Osteoblast (primary cell): ENCODE measurements around the gene GPN1. TPM values are rescaled to one million over a fixed set of nuclear protein-coding genes. Genes with fewer than 3 reads are reported as not detected.

Experiments used
- DNase-seq: peaks from one replicate; pipeline ENCODE4 v3.0.0; 2011; ENCODE audit warnings: low spot score, mixed read lengths; ENCODE audit not compliant: insufficient read length; ENCODE audit errors: missing footprints
- H2AFZ ChIP-seq: 2 replicates; pipeline ENCODE4 v1.6.0; 2011; ENCODE audit warnings: mild to moderate bottlenecking, low read length
- H3K27ac ChIP-seq: 2 replicates; pipeline ENCODE4 v1.5.1; 2011; ENCODE audit warnings: mild to moderate bottlenecking, low read depth, low read length, moderate library complexity
- H3K27me3 ChIP-seq: 2 replicates; pipeline ENCODE4 v1.6.0; 2012; ENCODE audit warnings: mild to moderate bottlenecking, control low read depth, inconsistent platforms, low read length, moderate library complexity; ENCODE audit not compliant: insufficient read depth
- H3K36me3 ChIP-seq: 2 replicates; pipeline ENCODE4 v1.5.1; 2011; ENCODE audit warnings: mild to moderate bottlenecking, low read length, control low read depth, moderate library complexity; ENCODE audit not compliant: insufficient read depth
- H3K4me1 ChIP-seq: 2 replicates; pipeline ENCODE4 v1.5.1; 2011; ENCODE audit warnings: mild to moderate bottlenecking, low read length, control low read depth, moderate library complexity; ENCODE audit not compliant: insufficient read depth
- H3K4me2 ChIP-seq: 2 replicates; pipeline ENCODE4 v1.6.0; 2011; ENCODE audit warnings: mild to moderate bottlenecking, low read length; ENCODE audit not compliant: insufficient read depth
- H3K4me3 ChIP-seq: fragments of 200-600 bp; sonication (generic); 3 replicates; pipeline ENCODE4 v1.5.1; 2012; ENCODE audit warnings: mild to moderate bottlenecking, low read length, inconsistent platforms; ENCODE audit not compliant: insufficient read depth
- H3K79me2 ChIP-seq: 2 replicates; pipeline ENCODE4 v1.6.0; 2012; ENCODE audit warnings: mild to moderate bottlenecking, low read length, control low read depth, inconsistent platforms; ENCODE audit not compliant: insufficient read depth
- H3K9me3 ChIP-seq: 2 replicates; pipeline ENCODE4 v1.5.1; 2011; ENCODE audit warnings: low read depth, low read length, control low read depth
- H4K20me1 ChIP-seq: 2 replicates; pipeline ENCODE4 v1.6.0; 2012; ENCODE audit warnings: mild to moderate bottlenecking, low read length, control low read depth; ENCODE audit not compliant: insufficient read depth
- CTCF ChIP-seq: IDR thresholded peaks from 2 replicates; pipeline ENCODE4 v1.5.1; 2011; ENCODE audit warnings: mild to moderate bottlenecking, low read depth, low read length, moderate library complexity; ENCODE audit errors: extremely low read depth
- total RNA-seq: library from RNA; depleted of rRNA; stranded (reverse); fragments of >200 nt; gene quantifications from 2 replicates; pipeline ENCODE4 v1.2.3, GENCODE V29; 2012

Gene GPN1
- total RNA-seq, 1 donor = 27.5 TPM

DNA sequence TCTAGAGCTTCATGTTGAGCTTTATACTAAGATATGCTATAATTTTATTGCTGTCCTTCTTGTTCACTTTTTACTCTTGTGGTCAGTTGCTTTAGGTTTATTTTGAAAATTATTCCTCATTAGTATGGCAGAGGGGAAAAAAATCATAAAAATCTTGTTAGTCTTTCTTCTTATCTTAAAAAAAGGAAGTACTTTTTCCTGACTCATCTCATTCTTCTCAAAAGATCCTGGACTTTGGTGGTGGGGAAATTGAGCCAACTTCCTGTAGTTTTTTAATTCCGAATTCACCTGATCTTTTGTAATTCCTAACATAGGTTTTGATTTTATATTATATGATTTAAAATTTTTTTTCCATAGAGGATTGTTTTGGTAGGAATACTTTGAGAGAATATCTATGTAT is 38.6 kb downstream of the GPN1 start:
- Histone ChIP-seq H3K27ac (no peak overlapping the region), H3K27me3 (no peaks in the 10 kb centered on the region), H3K4me2 (no peak overlapping the region), H2AFZ (no peak overlapping the region), H4K20me1 (no peaks in the 10 kb centered on the region), H3K36me3 (peaks cover 25% of the 10 kb centered on the region), H3K79me2 (peaks cover 36% of the 10 kb centered on the region), H3K9me3 (no peaks in the 10 kb centered on the region), H3K4me3 (no peak overlapping the region), H3K4me1 (peaks cover 22% of the 10 kb centered on the region)
- TF ChIP-seq CTCF = no peak
- DNase-seq = no peak

DNA sequence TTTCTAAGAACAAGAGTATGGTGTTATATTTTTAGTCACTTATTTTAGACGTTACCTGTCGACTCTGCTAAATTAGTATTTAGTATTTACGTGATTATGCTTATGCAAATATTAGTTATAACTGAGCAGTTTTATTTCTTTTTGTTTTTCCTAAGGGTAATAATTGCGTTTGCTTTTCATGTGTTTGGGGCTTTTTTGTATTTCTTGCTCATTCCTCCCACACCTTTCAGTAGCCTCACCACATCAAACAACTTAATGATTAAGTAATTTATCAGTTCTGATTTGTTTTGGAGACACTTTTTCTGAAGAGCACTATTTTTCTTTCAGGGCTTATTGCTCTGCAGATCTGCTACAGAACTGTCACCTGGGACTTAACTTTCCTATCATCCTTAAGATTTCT is 42.4 kb downstream of the GPN1 start:
- H3K27me3 ChIP-seq = no peaks in the 10 kb centered on the region
- H4K20me1 ChIP-seq = no peaks in the 10 kb centered on the region
- no peaks in the 10 kb centered on the region for H3K9me3 ChIP-seq
- H3K27ac ChIP-seq = no peak overlapping the region
- TF ChIP-seq CTCF = no peak
- no peak overlapping the region for H2AFZ ChIP-seq
- no peak for DNase-seq
- no peak overlapping the region for H3K4me3 ChIP-seq
- peaks cover 47% of the 10 kb centered on the region for H3K36me3 ChIP-seq
- peaks cover 4% of the 10 kb centered on the region for H3K79me2 ChIP-seq
- no peak overlapping the region for H3K4me2 ChIP-seq
- no peaks in the 10 kb centered on the region for H3K4me1 ChIP-seq

DNA sequence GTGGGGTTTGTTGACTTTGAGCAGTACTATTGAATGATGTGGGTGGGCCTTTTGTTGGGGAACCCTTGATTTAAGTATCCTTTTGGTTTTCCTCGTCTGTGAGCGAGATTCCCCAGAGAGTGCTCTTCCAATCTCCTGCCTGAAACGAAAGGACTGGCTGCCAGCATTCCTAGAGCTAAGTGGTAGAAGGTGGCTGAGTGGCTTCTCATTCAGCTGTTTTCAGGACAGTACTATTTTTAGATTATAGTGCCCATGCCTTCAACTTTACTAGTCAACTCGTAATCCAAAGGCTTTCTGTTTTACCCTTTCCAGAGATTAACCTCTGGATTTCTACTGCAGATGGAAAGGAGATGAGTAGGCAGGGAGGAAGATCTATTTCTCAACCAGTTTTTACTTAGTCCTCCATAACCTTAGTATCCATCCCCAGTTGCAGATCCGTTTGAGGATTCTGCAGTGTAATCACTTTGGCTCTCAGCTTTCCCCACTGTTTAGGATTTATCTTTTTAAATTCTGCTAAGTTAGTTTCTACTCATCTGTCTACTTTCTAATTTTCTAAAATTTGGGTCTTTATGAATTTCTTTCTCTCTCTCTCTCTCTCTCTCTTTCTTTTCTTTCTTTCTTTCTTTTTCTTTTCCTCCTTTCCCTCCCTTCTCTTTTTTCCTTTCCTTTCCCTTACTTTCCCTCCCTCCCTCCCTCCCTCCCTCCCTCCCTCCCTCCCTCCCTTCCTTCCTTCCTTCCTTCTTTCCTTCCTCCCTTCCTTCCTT is 44.1 kb downstream of the GPN1 start:
- Histone ChIP-seq H3K79me2 (peaks cover 2% of the 10 kb centered on the region), H4K20me1 (no peaks in the 10 kb centered on the region), H3K36me3 (peaks cover 52% of the 10 kb centered on the region), H3K4me1 (no peaks in the 10 kb centered on the region), H3K27me3 (no peaks in the 10 kb centered on the region), H3K4me3 (no peak overlapping the region), H3K9me3 (no peaks in the 10 kb centered on the region), H2AFZ (no peak overlapping the region), H3K27ac (no peak overlapping the region), H3K4me2 (no peak overlapping the region)
- DNase-seq = no peak
- TF ChIP-seq CTCF = no peak

- Histone ChIP-seq H3K36me3 (peaks cover 47% of the 10 kb centered on the region), H3K9me3 (no peaks in the 10 kb centered on the region)
- TF ChIP-seq CTCF = no peak
Observed at GRCh38 chr2:27680571-27680970, 51.7 kb downstream of the GPN1 start.

More at GRCh38 chr2:27680571-27680970, 51.7 kb downstream of the GPN1 start:
- Histone ChIP-seq H3K79me2 (no peaks in the 10 kb centered on the region), H2AFZ (no peak overlapping the region), H3K27me3 (no peaks in the 10 kb centered on the region), H4K20me1 (no peaks in the 10 kb centered on the region), H3K4me1 (peaks cover 30% of the 10 kb centered on the region), H3K4me3 (no peak overlapping the region), H3K27ac (peak overlapping the region; percentile 96), H3K4me2 (no peak overlapping the region)
- no peak for DNase-seq
